ENCODE data around the gene NEMP1. TPM values are rescaled to one million over a fixed set of nuclear protein-coding genes. Genes with fewer than 3 reads are reported as not detected.

The NEMP1 gene
- total and polyA plus RNA-seq, 10 of the 15 experiments (the other 5 are each of a cell fraction or from before 2014, with no cell fraction given) = 4.0 to 45.9 (median 19.8) TPM

DNA sequence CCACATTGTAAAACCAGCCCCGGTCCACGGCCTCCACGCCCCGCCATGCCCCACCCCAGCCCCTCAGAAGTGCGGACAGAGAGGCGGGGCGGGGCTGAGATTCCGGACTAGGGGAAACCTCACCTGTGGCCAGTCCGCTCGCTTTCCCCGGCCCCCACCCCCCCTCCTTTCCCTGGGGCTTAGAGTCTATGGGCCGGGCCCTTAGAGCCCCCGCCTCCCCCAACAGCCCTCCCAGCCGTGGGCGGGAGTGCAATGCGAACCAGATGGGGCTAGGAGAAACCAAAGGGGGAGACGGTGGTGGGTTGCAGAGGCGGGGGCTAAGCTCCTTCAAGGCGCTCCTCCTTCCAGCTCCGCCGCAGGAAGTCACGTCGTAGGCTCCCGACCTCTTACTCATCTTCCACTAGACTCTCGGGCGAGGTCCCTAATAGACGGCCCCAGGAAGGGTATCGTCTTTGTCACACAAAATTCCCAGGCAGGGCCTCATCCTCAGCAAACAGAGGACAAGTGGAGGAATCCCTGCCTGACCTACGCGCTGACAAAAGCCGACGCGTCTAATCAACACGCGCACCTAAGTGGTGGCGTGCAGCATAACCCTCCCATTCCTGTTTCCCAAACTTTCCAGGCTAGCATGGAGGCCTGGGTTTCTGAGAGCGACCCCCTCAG is 9.2 kb upstream of the NEMP1 start (continued):
- TF ChIP-seq ZBTB40 (IDR thresholded peaks at IDR 0.05; ENCODE audit: borderline replicate concordance) (peak; percentile 46; the same call in 1 of the 2 replicates), MXI1 (IDR thresholded peaks at IDR 0.05; ENCODE audit: low read depth, low read length) (peak; percentile 12; the same call in 1 of the 2 replicates), TCF3 (IDR thresholded peaks at IDR 0.05; ENCODE audit: borderline replicate concordance, insufficient read depth, low read depth, low read length) (peak; percentile 38; the same call in 1 of the 2 replicates), TCF12 (IDR thresholded peaks at IDR 0.05; ENCODE audit: low read depth, low read length) (peak; percentile 41; the same call in 1 of the 2 replicates), BHLHE40 (IDR thresholded peaks at IDR 0.05; ENCODE audit: borderline replicate concordance in 1 of 2, low read depth in 2 of 2, low read length in 1 of 2) (peak in 1 of 2 experiments; percentile 42; a peak in 1 of 4 replicates), ZBED1 (IDR thresholded peaks at IDR 0.05; ENCODE audit: borderline replicate concordance) (peak; percentile 82; the same call in 1 of the 2 replicates), BRCA1 (IDR thresholded peaks at IDR 0.05; ENCODE audit: low read depth, low read length) (no peak), EGR1 (IDR thresholded peaks at IDR 0.05; ENCODE audit: borderline replicate concordance in 1 of 2, low read depth in 2 of 2, low read length in 2 of 2) (peak in 1 of 2 experiments; percentile 97; a peak in 2 of 3 replicates), SMAD1 (IDR thresholded peaks at IDR 0.05; ENCODE audit: low read depth, partially characterized antibody) (peak; percentile 53), POU2F2 (IDR thresholded peaks at IDR 0.05; ENCODE audit: borderline replicate concordance, low read depth, low read length) (peak; percentile 5; the same call in 1 of the 3 replicates), BACH1 (IDR thresholded peaks at IDR 0.05; ENCODE audit: borderline replicate concordance) (0 out of 2 replicates have a peak, but pooled peaks have one; percentile 12), JUNB (IDR thresholded peaks at IDR 0.05) (peak; percentile 13; the same call in 1 of the 2 replicates)
- TF ChIP-seq, protein P1, sequence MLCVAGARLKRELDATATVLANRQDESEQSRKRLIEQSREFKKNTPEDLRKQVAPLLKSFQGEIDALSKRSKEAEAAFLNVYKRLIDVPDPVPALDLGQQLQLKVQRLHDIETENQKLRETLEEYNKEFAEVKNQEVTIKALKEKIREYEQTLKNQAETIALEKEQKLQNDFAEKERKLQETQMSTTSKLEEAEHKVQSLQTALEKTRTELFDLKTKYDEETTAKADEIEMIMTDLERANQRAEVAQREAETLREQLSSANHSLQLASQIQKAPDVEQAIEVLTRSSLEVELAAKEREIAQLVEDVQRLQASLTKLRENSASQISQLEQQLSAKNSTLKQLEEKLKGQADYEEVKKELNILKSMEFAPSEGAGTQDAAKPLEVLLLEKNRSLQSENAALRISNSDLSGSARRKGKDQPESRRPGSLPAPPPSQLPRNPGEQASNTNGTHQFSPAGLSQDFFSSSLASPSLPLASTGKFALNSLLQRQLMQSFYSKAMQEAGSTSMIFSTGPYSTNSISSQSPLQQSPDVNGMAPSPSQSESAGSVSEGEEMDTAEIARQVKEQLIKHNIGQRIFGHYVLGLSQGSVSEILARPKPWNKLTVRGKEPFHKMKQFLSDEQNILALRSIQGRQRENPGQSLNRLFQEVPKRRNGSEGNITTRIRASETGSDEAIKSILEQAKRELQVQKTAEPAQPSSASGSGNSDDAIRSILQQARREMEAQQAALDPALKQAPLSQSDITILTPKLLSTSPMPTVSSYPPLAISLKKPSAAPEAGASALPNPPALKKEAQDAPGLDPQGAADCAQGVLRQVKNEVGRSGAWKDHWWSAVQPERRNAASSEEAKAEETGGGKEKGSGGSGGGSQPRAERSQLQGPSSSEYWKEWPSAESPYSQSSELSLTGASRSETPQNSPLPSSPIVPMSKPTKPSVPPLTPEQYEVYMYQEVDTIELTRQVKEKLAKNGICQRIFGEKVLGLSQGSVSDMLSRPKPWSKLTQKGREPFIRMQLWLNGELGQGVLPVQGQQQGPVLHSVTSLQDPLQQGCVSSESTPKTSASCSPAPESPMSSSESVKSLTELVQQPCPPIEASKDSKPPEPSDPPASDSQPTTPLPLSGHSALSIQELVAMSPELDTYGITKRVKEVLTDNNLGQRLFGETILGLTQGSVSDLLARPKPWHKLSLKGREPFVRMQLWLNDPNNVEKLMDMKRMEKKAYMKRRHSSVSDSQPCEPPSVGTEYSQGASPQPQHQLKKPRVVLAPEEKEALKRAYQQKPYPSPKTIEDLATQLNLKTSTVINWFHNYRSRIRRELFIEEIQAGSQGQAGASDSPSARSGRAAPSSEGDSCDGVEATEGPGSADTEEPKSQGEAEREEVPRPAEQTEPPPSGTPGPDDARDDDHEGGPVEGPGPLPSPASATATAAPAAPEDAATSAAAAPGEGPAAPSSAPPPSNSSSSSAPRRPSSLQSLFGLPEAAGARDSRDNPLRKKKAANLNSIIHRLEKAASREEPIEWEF (IDR thresholded peaks at IDR 0.05; ENCODE audit: insufficient replicate concordance, low read depth, low read length) = no peak
- TF ChIP-seq, protein P2, sequence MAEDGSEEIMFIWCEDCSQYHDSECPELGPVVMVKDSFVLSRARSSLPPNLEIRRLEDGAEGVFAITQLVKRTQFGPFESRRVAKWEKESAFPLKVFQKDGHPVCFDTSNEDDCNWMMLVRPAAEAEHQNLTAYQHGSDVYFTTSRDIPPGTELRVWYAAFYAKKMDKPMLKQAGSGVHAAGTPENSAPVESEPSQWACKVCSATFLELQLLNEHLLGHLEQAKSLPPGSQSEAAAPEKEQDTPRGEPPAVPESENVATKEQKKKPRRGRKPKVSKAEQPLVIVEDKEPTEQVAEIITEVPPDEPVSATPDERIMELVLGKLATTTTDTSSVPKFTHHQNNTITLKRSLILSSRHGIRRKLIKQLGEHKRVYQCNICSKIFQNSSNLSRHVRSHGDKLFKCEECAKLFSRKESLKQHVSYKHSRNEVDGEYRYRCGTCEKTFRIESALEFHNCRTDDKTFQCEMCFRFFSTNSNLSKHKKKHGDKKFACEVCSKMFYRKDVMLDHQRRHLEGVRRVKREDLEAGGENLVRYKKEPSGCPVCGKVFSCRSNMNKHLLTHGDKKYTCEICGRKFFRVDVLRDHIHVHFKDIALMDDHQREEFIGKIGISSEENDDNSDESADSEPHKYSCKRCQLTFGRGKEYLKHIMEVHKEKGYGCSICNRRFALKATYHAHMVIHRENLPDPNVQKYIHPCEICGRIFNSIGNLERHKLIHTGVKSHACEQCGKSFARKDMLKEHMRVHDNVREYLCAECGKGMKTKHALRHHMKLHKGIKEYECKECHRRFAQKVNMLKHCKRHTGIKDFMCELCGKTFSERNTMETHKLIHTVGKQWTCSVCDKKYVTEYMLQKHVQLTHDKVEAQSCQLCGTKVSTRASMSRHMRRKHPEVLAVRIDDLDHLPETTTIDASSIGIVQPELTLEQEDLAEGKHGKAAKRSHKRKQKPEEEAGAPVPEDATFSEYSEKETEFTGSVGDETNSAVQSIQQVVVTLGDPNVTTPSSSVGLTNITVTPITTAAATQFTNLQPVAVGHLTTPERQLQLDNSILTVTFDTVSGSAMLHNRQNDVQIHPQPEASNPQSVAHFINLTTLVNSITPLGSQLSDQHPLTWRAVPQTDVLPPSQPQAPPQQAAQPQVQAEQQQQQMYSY (CRISPR knock-in tag; IDR thresholded peaks at IDR 0.05) = no peak
